Activated gamma-delta T cell (primary cell): ENCODE results near the gene PLA2G2C.

Experiments used
- DNase-seq: peaks from one replicate; lab custom pipeline; 2025; lab: John Stamatoyannopoulos, UW

The PLA2G2C gene

DNA sequence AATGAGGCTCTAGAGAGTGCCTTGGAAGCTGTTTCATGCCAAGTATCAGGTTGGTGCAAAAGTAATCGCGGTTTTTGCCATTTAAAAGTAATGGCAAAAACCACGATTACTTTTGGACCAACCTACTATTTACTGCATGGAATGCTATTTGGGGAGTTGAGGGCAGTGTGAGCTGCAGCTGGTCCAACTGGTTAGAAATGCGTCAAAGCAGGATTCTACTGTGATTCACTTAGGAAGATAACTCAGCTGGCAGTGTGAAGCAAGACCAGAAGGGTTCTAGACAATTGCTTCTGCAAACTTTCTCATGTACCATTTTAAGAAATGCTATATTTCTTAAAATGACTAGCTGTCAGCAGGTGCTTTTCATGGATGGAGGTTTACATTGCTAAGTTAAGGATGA lies 21.2 kb upstream of the PLA2G2C start:
- no peak for DNase-seq

DNA sequence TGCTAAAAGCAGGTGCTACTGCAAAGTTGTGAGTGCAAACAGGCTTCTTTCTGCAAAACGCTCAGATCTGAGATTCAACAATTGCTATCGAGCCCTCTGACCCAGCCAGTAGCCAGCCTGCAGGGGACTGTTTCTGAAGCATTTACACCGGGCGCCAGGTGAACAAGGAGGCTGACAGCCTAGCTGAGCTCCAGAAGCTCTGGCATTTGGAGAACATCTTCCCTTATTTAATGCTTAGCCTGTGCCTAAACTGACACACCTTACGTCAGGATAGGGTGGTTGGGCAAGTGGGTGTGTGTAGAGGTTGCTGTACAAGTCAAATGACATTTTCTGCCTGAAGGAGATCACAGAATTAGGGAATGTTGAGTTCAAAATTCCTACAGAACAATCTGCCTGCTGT lies 15.8 kb upstream of the PLA2G2C start:
- DNase-seq = no peak

DNA sequence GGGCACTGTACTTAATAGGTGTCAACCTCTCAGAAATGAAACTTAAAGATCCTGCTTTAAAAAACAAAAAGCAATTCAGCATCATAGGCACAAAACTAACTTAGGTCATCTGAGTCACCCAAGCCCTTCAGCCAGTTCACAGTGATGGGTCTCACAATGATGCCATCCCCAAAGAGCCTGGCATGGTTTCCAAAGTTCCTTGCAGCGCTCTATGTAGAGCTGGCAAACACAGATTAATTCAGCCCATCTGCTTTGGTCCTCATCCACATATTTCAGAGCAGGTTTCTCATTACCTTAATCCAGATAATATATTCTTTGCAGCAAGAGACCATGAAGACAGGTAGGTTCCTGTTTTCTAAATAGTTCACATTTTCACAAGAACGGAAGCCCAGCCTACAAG lies 14.6 kb upstream of the PLA2G2C start:
- no peak for DNase-seq

DNA sequence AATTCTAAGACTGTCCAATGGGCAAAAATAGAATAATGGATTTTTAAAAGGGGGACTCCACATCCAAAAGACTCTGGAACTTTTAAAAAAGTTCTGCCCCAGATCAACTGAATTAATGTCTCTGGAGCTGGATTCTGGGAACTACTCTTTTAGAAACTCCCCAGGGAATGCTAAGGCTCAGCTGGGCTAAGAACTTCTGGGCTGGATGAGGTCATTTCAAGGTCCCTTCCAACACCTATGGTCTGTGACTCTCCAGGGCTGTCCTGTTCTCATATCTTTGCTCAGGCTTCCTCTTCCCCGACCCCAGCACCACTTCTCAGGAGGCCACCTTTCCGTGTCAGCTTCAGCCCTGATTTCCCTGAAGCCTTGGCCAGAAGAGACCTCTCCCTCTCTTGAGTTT lies 13.5 kb upstream of the PLA2G2C start:
- no peak for DNase-seq

DNA sequence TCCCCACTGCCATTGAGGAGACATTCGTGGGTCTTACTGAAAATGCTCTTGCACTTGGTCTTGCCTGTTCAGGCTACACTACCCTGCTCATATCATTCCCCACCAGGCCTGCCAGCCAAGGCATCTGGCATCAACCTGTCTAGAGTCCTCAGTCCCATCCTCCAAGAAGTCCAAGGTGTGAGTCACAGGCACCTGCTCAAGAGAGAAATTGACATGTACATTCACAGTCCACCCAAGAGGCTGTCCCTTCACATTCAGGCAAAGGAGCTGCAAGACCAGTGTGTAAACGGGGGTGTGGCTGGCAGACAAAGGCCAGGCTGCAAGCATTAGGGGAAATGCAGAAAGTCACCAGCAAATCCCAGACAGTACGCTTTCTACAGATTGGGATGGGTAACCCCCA lies 13.1 kb upstream of the PLA2G2C start:
- DNase-seq = no peak

DNA sequence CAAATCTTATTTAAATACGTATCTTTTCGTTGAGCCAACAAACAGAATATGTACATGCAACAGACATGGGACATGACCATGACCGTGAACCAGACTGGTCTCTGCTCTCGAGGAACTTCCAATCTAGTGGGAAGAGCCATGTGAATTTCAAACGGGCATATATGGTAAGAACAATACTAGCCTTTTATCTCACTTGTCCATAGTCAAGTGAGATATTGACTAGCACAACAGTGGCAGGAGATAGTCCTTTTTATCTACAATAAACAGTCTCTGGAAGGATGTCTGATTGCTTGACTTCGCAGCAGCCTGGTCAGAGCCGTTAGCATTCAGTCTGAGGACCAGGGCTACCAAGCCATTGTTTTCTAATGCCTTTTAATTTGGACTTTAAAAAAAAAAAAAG lies 12.6 kb upstream of the PLA2G2C start:
- DNase-seq = no peak

DNA sequence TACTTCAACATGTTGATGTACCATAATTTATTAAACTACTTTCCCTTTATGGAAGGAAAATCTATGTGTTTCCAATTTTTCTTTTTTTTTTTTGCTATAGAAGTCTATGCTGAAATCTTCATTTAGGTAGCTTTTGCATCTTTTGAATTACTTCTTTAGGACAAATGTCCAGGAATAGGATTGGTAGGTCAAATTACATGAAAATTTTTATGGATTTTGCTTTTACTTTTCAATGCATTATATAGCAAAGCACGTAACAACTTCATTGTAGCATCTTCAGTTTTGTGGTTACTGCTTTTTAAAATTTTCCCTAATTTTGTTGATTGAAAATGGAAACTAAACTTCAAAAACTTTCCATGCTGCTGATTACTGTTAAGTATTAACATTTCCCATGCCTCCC lies 12.0 kb upstream of the PLA2G2C start:
- no peak for DNase-seq

DNA sequence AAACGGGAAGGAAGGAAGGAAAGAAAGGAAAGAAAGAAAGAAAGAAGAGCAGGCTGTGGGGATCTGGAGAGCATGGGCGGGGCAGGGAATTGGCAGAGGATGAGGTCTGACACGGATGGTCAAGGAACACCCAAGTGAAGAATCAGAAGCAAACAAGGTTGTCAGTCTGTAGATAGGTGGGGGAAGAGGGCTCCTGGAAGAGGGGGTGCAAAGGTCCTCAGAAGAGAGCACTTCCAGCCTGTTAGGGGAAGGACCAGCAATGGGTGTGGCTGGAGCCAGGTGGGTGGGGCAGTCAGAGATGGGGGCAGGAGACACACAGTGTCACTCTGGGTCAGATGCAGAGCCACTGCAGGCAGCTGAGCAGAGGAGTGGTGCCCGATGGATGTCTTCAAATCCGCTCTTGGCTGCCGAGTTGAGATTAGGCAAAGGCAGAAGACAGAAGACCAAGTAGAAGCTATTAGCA lies 11.0 kb upstream of the PLA2G2C start:
- no peak for DNase-seq

DNA sequence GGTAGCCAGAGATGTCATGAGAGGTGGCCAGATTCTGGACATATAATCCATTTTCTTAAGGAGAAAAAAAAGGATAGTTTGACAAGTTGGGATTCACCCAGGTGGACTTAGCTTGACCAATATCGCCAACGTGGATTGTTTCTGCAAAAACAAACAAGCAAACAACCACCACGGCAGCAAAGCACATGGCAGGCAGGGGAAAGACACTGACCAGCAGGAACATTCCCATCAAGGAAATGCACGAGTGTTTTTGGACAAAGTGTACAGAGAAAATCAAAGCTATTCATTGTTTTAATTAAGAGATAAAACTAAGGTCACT lies 9.1 kb upstream of the PLA2G2C start:
- no peak for DNase-seq

DNA sequence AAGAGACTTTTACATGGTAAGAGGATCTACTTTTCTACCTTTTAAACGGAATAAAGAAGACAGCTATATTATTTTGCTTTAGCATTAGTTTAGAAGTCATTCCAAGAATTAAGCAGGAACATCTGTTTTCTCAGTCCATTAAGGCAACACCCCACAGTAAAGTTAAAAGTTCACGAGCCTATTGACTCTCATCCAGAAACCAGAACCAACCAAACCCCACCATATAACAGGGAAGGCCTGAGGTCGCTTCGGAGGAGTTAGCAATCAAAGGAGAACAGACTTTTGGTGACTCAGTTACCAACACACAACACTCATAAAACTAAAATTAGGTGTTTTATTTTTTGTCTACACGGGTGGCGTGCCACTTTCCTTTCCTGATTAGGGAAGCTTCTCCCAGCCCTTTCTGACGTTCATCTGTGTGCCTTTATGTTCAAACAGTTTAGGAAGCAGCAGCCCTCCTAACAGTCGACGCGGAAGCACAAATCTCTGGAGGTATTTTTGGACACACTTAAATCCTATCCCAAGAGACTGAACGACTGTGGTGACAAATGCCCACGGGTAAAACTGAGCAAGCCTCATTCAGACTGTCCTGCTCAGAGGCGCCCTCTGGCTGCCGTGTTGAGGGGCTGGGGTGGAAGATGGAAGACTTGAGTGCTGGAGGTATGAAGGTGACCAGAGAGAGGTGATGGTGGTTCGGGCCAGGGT lies 8.6 kb upstream of the PLA2G2C start:
- peak; percentile 20 for DNase-seq

DNA sequence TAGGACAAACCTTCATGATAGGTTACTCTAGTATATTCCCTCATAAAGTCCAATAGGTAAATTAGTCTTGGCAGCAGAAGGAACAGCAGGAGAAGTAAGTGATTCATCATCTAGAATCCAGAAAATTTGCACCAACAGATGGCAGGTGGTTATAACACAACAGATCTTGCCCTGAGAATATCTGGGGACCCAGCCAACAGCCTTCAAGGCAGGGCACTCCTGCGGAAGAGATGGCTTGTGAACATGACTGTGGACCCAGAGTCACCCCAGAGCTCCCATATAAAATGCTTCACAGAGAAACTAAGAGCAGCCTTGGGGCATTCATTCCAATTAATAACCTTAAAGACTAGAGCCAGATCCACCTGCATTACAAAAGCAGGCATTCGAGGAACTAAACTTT lies 7.9 kb upstream of the PLA2G2C start:
- no peak for DNase-seq

DNA sequence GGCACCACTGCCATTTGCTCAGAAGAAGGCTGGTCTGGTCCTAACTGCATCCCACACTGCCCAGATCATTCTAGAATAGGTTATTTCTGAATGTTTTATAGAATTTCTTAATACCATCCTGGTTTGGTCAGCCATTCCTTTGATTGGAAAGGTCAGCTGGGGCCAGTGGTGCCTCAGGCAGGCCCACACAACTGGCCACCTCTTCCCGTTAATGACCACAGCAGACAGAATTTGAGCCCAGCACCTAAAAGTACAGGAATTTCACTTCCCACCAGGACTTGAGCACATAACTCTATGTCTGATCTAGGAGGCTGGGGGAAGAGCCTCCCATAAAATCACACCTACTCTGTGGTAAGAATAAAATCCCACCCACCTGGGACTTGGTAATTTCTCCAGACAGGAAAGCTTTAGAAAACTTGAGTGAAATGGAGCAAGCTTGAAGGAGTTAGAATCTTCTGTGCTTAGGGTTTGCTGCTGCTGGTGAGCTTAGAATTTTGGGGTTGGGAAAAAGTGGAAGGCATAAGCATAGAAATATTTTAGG lies 6.6 kb upstream of the PLA2G2C start:
- no peak for DNase-seq

DNA sequence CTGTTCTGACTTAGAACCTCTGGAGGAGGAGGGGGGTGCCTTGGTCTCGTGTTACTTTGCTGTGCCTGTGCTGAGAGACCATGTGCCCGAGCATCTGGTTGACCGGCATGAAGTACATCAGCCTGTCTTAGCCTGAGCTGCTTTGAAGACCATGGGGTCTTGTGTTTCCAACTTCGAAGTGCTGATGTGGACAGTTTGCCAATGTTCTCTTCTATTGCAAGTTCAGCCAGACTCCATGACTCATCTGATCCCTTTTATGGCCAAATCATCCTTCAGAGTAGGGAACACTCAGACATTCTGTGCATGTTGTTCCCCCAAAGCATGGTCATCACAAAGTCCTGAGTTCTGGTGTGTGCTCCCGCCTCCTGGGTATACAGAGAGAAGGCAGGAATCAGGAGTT lies 6.0 kb upstream of the PLA2G2C start:
- no peak for DNase-seq

DNA sequence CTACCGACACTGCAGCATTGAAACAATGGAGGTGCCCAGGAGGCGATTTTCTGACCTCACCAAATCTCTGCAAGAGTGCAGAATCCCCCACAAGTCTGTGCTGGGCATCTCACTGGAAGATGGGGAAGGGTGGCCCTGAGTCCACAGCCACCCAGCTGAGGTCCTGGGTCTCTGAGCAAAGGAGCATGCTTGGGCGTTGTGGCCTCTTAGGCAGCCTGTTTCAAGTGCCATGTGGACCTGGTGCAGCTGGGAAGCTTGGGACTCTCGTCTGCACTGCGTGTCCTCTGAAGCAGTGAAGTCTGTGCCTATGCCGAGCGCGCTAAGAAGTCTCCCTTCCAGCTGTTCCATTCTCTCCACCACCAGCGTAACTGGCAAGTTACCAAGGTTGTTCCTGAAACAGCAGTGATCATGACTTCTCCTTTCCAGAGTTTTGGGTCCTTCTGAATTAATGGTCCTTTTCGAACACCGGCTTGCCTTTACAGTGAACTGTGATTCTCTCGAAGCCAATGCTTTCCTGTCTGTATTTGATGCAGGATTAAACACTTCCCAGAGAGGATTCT lies 5.0 kb upstream of the PLA2G2C start:
- no peak for DNase-seq

DNA sequence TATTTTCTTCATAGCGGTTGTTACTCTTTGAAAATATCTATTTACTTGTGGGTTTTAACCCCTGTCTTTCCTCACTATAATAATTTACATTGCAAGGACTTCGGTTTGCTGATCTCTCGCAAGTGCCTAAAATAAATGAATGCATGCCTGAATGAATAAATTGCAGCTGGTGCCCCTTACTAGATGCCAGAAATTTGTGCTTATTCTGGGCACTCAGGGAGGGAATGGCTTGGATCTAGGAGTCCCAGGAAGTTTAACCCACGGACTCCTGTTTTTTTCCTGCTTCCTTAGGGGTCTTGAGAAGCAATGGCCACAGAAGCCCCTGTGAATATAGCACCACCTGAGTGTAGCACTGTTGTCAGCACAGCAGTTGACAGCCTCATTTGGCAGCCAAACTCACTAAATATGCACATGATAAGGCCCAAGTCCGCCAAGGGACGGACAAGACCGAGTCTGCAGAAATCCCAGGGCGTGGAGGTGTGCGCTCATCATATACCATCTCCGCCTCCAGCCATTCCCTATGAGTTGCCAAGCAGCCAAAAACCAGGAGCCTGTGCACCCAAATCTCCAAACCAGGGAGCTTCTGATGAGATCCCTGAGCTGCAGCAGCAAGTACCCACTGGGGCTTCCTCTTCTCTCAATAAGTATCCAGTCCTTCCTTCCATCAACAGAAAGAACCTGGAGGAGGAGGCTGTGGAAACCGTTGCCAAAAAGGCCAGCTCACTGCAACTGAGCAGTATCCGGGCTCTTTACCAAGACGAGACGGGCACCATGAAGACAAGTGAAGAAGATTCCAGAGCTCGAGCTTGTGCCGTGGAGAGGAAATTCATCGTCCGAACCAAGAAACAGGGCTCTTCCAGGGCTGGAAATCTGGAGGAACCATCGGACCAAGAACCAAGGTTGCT lies 4.2 kb upstream of the PLA2G2C start:
- no peak for DNase-seq

DNA sequence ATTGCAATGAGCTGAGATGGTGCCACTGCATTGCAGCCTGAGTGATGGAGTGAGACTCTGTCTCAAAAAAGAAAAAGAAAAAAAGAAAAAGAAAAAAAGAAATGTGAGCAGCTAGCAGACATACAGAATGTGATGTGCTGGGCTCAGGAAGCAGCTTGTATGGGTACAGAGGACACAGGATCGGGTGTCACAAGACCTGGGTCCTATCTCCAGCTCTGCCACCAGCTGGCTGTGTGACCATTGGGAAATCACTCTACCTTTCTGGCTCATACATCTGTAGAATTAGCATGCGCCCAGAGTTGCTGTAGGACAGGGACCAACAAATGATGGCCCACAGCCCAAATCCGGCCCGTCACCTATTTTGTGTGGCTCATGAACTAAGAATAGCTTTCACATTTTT lies 3.3 kb upstream of the PLA2G2C start:
- DNase-seq = no peak

DNA sequence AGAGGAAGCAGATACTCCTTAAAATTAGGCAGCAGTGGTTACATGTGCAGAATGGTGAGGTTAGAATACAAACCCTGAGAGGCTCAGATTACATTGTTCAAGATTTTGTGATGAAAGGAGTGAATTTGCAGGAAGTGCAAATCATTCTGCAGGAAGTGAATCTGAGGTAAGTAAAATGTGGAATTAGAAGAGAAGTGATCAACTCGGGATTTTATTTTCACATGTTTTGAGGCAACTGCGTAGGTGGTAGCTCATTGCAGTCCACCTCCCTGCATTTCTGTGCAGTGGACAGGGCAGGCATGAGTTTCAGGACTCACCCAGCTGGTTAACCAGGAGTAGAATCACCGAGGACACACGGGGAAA lies 2.1 kb upstream of the PLA2G2C start:
- no peak for DNase-seq

DNA sequence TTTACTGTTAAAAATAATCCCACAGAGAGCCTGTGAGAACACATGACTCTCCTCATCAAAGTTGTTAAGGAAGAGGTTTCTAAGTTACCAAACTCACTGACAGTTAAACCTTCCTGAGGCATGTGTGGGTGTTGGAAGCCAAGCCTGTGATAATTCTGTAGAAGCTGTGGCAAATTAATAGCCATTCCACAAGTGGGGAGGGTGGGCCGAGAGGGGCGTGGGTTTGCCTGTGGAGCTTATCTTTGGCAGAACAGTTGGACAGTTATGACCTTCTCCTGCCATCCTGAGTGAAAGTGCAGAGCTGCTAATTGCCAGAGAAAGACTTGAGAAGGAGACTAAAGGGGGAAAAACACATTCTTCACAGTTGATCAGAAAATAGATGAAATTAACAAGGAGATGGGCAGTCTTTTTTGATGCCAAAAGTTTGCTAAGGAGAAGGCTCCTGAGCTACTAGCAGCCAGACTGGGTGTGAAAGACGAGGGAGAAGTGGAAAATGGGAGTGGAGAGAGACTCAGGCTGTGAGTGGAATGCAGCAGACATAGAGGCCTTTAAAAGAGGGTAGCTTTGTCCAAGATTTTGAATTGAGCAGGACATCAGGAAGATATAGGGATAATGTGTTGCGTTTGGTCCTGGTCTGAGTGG lies 1.6 kb upstream of the PLA2G2C start:
- DNase-seq = no peak

DNA sequence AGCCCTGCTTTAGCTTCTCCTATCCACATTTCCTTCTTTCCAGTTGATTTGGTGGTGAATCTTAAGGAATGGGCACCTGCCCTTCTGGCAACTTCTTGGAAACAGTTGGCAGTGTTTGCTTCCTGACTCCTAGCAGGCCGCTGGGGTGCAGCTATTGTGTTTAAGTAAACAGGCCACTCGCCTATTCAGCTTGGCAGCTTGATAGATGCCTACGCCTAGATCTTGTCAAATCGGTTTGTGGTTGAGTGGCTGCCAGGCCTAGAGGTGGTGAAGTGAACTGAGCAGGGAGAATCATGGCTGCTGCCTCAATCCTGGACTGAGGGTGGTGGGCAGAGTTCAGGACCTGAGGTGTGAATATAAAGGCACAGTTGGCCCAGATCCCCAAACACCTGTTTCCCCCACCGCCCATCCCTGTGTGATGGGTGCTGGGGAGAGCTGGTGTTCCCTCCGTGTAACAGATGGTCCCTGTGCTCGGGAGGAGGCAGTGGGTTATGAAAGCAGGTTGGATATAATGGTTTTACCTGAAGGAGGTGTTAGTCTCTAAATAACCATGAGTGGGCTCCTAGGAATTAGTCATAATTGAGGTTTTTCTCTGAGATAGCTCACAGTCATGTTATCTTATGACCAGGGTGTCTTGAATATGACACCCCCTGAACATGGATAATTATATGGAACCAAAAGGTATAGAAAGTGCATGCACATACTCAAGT lies 940 bp upstream of the PLA2G2C start:
- DNase-seq = no peak

DNA sequence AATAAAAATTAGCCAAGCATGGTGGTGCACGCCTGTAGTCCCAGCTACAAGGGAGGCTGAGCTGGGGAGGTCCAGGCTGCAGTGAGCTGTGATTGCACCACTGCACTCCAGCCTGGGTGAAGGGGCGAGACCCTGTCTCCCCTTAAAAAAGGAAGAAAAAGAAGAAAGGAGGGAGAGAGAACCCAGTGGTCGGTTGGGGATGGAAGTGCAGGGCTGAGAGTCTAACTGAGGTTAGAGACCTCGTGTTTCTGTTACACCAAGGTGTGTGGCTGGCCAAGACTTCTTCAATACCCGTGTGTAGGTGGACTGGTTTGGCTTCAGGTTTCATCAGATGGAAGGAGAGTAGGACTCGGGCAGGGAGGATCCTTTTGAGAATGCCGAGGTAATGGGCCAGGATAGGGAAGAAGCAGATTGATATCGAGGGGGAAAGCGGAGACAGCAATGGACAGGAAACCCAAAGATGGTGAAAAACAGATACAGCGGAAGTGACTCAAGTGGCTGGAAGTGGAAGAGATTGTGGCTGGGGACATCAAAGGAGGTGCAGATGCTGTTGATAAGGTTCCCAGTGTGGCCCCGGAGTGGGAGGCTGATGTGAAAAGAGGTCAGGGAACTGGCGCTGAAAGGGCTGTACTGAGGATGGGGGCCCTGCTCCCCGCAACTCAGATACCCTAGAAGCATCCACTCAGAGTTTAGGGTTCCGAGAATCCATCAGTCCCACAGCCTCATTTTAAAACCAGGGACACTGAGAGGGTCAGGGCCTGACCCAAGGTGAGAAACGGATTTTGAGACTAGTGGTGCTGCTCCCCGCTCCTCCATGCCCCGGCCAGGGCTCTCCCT lies 1.1 kb downstream of the PLA2G2C start:
- no peak for DNase-seq

DNA sequence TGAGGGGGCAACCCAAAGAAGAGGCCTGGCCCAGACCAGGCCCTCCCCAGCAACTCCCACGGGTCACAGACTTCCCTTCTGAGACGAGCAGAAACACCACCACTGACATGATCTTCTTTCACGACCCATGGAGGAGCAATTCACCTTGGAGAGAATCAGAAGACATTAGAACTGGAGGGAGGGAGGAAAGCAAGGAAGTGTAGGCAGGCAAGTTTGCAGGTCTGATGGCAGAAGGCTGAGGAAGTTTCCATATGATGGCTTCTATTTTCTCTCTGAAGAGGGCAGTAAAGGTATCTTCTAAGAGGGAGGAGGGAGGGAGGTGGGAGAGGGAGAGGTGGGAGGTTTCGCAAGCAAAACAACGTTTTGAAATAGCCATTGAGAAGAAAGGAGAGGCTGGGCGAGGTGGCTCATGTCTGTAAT lies 1.8 kb downstream of the PLA2G2C start:
- no peak for DNase-seq
